Muscle of back (tissue), 11 donors: ENCODE measurements around the gene DGKD. TPM values are rescaled to one million over a fixed set of nuclear protein-coding genes. Genes with fewer than 3 reads are reported as not detected.
"Not testable (repeated sequence)": the region's sequence is repeated elsewhere in the genome, so short reads cannot be mapped to it uniquely, and the experiment has no call there.

ENCODE experiments used
- DNase-seq, 3 donors: peaks; one replicate each; pipeline versions ENCODE4 v3.0.0 to v3.0.0-alpha.2; 2013
- polyA plus RNA-seq, 10 donors: library from polyadenylated mRNA; unstranded; fragments of 120-200 nt; gene quantifications; one replicate each; pipeline ENCODE4 v1.2.1, GENCODE V29; 2013; ENCODE audit not compliant: insufficient read length in 10 of 10

DGKD gene
- polyA plus RNA-seq, 10 donors, result 19.5 to 35.6 (median 22.8) TPM

DNA sequence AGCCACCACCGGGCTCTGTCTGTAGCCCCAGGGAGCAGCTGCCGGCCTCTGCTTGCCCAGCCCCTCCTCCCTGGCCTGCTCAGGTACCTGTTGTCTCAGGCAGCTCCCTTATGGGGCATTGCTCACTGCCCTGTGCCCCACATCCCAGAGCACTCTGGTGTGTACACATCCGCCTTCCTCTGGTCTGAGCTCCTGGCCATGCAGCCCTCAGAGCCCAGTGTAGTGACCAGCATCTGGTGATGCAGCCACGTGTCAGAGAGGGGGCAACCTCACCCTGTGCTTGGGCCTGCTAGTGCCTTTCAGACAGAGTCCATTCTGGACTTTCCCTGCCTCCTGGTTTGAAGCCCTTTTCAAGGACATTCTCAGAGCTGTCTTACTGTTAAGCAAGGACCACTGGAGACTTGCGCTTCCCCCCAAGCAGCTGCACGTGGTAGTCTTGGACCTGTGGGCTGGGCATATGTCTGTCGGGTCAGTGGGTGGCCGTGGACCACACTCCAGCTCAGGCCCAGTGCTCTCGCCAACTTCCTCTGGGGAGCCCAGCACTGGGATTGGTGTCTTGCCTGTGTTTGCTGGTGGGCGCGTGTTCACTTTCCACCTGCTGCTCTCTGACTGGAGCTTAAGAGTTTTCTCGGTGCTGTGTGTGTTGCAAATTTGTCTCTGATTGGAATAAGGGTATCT is 30.7 kb downstream of the DGKD start:
- no peak for DNase-seq

DNA sequence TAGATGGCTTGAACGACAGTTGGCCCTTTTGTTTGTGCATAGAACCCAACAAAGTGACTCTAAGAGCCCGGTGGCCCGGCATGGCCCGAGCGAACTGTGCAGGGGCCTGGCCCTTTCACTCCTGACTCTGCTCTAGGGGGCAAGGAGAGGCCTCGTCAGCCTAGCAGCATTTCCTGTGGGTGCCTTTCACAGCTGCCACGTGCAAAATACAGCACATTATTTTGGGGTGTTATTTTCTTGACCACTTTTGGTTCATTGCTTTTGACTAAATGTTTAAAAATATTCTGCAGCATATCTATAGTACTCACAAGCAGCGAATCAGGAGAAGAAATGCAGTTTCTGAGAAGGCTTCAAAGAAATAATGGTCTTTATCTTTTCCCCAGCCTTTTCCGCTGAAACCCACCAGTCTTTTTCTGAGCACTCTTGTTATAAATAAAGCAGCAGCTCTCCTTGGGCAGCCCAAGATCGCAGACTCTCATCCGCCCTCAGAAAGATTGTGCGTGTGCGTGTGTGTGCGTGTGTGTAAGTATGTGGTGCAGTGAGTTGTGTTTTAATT is 31.3 kb downstream of the DGKD start:
- DNase-seq, result no peak

DNA sequence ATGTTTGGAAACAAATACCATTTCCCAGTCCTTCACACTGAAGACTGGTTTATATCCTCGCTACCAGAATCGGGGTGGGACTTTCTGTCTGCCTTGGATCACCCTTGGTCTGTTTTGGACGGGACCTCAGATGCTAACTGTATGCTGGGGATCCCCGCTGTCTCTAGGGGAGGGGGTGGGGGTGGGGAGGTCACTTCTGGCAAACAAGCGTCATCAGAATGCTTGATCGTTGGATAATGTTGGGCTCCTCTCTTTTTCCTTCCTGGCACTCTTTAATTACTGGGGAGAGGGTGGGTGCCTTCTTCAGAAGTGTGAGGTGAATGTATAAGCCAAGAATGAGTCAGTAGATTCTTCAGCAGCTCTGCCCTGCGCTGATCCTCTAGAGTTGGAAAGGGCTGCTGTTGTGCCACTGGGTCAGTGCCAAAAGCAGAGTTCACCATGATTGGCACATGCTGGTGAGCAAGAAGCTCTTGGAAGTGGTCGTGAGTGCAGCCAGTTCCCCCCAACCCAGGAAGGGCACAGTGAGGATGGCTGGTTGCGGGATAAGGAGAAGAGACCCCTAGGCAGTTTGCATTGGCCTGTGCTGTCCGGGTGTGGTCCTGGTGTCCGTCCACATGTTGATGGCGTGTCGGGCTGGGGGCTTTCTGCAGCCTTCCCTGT is 32.2 kb downstream of the DGKD start:
- peak in 1 of 3 donors; percentile 71 for DNase-seq

DNA sequence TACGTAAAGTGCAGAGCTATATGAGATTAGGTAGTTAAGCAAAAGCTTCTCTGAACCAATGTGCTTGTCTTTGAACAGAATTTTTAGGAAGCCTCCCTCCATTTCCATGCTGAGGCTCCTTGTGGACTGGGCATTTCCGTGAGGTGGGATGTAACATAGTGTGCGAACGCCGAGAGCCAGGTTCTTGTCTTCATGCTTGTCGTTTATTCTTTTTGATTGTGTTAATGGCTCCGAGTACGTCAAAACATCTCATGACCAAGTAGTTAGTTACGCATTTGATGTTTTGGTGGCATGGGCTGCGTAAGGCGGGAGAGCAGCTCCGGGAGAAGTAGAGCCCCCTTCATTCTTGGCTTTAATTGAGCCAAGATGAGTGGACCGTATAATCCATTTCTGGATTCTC is 32.9 kb downstream of the DGKD start:
- DNase-seq, result peak in 1 of 3 donors; percentile 18

DNA sequence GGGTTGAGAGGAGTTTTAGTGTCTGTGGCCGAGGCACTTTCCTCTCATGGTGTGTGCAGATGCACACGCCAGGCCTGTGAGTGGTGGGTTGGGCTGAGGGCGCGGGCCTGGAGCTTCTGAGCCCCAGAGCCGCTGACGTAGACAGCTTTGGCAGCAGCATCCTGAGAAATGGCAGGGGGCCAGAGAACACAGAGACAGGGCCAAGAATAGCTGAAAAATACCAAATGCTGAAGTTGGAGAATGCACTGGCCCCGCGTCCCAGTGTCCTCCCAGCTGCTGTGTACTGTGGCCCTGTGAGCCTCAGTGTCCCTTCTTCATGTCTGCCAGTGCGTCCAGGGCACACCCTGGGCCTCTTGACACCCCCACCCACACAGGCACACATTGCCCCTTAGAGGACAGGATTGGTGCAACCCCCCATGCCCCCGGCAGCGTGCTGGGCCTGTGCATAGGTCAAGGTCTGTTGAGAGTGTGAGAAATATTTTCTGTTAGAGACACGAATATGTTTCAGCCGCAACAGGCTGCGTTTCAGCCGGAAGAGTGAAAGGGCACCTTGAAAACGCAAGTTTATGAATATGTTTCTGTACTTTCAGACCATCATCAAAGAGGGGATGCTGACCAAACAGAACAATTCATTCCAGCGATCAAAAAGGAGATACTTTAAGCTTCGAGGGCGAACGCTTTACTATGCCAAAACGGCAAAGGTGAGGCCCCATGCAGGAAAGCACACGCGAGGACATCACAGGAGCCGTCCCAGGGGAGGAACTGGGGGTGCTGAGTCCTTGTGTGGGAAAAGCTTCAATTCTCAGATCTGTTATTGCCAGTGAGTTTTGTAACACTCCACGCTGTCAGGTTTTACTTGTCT is 33.6 kb downstream of the DGKD start:
- peak; percentile 95 to 98 (median 96) for DNase-seq

DNA sequence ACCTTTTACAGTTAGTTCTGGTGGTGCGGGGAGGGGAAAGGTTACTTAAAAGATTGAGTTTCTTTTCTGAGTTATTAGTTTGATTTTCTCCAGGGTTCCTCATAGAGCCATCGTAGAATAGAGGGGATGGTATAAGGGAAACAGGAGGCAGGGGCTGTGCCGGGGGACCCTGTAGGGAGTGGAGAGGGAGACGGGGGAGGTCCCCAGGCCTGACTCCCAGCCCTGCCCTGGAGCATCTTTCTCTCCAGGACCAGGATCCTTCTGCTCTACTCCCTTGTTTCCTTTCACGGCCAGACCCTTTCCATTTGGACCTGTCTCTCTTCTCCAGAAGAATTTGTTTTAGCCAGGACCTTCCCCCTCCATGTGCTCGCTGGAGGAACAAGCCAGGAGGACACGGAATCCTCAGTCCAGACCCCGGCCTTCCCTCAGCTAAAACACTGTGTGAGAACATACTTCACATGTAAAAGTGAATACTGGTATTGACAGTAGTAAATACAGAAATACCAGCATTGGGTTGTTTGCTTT is 35.4 kb downstream of the DGKD start:
- peak in 1 of 3 donors; percentile 42 for DNase-seq

DNA sequence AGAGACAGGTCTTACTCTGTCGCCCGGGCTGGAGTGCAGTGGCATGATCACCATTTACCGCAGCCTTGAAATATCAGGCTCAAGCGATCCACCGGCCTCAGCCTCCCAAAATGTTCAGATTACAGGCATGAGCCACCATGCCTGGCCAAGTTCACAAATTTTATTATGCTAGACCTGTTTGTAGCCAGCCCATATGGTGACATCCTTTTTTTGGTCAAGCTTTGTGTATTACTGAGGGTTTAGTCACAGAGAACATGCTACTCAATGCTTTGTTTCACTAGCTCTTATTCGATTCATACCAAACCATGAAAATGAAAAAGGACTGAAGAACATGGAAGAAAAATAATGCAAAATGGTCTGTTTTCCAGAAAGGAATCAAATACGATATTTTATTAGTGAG is 41.4 kb downstream of the DGKD start:
- DNase-seq, result no peak

DNA sequence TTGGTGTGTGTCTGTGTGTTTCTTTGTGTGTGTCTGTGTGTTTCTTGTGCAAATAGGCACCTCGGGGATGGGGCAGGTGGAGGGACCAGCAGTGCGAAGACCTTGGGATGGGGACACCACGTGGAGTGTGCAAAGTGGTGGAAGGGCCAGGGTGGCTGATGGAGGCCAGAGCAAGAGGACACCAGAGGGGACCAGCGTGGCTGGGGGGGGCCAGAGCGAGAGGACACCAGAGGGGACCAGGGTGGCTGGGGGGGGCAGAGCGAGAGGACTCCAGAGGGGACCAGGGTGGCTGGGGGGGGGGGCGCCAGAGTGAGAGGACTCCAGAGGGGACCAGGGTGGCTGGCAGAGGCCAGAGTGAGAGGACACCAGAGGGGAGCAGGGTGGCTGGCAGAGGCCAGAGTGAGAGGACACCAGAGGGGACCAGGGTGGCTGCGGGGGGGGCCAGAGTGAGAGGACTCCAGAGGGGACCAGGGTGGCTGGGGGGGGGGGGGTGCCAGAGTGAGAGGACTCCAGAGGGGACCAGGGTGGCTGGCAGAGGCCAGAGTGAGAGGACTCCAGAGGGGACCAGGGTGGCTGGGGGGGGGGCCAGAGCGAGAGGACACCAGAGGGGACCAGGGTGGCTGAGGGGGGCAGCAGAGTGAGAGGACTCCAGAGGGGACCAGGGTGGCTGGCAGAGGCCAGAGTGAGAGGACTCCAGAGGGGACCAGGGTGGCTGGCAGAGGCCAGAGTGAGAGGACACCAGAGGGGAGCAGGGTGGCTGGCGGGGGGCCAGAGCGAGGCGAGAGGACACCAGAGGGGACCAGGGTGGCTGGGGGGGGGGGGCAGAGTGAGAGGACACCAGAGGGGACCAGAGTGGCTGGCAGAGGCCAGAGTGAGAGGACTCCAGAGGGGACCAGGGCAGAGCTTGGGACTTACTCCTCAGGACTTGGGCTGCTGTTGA is 42.7 kb downstream of the DGKD start:
- not testable (repeated sequence) for DNase-seq

DNA sequence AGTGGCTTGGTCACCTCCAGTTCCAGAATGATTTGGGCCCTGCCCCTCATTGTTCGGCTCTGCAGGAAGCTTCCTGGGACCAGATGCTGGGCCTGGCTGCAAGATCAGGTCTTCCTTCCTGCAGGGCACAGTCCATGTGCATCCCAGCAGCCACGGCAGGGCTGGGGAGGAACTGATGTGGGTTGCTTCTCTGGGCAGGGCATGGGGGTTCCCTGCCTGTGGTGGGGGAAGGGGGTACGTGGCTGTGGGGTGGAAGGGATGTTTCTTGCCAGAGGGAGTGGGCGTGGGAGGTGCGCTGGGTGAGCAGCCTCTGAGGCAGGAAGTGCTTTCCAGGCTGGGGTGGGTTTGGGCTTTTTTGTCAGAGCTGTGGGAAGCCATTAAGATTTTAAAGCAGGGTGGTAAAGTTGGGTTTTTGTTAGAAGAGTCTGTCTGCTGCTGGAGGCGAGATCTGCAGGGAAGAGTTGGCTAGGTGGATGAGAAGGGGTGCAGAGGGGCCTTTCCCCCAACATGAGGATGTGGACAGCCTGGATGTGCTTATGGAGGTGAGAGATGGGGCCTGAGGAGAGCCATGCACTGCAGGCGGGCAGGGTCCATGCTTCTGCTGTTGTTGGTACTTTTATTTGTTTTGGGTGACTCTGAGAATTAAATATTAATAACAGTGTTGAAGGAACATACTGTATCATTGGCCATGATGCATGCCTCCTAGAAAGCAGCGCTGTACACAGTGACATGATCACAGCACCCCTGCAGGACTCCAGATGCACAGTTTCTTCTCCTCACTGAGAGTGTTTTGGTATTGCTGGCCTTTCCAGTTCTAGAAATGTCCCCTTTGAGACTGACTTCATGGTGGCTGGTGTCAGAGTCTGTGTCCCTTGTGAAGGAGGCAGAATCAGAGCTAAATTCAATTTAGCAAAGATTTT is 45.3 kb downstream of the DGKD start:
- no peak for DNase-seq

DNA sequence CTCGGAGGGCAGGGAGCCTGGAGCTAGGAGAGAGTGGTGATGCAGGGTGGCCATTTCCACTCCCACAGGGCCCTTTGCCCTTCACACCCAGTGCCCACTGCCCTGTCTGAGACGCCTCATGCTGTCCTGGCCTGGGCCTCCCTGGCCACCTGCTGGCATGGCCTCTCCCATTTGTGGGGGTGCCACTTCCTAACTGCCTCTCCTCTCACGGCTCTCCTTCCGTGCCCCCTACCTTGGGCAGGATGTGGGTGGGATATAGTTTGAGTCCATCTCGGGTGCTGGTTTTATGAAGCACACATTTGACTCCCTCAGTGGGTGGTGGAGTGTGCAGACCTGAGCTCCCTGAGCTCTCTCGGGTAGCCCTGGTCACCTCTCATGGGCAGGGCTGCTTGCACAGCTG is 46.0 kb downstream of the DGKD start:
- no peak for DNase-seq

DNA sequence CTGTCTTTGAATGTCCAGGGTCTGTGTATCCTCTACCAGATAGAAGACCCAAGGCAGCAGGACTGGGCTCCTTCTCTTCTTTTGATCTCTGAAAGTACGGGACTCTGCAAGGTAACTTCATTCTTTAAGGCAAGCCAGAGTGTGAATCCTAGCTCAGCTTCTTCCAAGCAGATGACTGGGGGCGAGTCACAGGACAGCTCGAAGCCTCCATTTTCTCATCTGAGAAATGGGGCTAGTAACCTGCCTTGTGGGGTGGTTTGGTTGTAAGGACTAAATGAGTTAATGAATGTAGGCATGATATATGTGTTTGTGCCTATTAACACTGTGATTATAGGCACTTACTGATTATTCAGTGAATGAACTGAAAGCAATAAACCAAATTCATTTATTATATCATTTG is 46.7 kb downstream of the DGKD start:
- no peak for DNase-seq

DNA sequence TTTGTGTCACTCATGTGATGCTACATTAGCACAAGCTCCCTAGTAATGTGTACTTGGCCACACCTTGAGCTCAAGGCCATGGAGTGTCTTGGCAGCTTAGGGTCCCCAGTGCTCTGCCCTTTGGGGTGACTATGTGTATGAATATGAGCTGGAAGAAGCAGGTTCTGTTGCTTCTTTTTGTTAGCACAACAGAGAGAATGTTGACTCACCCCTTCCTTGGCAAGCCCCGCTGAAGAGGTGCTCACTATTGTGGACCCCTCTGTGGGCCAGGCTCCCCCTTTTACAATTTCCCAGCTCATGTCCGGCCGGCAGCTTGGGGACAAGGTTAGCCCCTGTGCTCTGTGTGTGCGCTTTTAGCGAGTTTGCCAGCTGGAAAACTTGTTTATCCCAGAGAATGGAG is 48.1 kb downstream of the DGKD start:
- DNase-seq, result no peak

DNA sequence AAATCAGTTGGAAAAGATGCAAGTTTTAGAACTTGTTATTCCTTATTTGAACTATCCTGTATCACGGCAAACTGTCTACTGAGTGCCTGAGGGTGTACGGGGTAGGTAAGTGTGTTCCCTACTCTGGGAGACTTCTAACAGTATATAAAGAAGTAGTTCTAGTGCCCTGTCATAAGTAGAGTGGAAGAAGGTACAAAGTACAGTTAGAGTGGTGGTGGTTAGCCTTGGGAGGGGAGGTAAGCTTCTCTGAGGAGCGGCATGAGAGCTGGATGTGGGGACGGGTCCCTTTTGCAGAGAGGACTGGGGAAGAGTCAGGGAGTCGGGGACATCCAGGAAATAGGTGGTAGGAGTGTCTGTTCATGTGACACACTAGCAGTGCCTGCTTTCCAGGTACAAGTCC is 48.5 kb downstream of the DGKD start:
- DNase-seq, result no peak

DNA sequence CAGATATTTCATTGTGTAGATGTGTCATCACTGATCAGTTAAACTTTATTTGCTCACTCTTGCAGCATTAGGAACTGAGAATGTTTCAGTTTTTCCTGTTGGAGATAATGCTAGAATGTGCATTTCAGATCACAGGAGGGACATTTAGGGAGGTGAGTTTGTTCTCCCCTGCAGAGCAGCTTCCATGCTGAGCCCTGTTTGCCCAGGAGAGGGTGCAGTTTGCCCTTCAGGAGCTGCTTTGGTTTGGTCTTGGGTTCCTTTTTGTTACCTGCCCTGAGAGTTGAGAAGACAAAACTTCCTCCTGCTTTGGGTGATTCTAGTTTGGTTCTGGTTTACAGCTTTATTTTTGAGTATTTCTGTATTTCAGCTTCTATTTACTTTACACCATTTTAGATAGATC is 49.9 kb downstream of the DGKD start:
- DNase-seq, result no peak

DNA sequence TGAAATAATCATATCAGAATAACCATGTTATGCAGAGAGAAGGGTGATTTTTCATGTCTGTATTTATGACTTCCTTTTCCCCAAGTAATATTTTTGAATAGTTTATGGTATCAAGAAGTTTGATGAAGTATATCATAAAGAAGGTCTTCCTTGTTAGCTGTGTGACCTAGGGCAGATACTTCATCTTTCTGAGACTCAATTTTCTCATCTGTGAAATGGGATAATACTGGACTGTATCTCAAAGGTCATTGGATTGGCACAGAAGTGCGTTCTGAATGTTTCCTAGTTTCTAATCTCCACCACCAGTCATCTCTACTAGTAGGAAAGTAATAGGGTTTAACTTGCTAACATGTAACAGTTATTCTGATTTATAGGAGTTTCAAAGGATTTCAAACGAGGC is 52.6 kb downstream of the DGKD start:
- no peak for DNase-seq

DNA sequence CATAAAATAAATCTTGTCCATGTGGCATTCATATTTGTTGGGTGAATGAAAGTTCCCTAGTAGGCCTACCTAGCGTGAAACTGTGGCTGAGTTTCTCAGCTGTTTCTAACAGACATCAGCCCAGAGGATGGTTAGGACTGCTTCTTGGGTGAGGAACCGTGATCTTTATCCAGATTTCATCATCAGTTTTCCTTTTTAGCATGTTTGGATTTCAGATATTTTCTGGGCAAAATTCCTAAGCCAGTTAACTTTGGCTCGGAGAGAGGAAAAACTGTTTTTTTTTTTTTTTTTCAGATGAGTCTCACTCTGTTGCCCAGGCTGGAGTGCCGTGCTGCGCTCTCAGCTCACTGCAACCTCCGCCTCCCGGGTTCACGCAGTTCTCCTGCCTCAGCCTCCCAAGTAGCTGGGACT is 53.5 kb downstream of the DGKD start:
- DNase-seq, result peak in 2 of 3 donors; percentile 67 to 75

DNA sequence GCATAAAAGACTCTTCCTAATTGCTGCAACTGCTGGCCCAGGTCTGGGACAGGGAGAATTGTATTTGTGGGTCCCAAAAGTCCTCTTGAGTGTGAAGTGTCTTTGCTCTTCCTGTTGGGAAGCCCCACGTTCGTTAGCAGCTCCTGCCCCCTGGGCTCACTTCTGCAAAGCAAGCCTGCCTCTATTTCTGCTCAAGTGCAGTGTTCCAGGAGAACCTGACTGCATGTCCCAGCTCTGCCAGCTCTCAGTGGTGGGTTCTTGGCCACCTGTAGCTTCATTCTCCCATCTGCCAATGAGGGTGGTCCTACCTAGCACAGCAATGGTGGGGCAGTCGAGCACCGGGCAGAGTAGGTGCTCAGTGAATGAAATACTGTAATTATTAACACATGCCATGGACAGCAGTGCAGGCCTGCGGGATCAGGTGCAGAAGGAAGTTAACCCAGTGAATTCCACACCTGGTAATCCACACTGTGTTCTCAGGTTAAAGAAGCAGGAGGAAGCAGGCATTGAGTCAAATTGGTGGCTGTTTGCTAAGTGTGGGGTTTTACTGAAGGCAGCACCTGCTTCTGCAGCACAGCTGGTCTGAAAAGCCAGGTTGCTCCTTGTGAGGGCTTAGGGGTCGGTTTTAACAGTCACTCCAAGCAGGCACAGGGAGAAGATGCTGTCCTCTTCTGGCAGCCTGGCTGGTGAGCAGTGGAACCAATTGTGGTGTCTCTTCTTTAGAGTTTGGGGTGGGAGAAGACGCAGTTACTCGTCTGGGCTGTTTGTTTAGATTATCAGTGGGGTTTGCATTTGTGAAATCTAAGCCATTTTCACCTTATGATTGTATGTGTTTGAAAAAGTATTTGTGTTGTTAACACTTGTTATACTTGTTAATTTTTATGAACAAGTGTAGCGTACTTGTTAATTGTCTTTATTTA is 54.3 kb downstream of the DGKD start:
- no peak for DNase-seq

DNA sequence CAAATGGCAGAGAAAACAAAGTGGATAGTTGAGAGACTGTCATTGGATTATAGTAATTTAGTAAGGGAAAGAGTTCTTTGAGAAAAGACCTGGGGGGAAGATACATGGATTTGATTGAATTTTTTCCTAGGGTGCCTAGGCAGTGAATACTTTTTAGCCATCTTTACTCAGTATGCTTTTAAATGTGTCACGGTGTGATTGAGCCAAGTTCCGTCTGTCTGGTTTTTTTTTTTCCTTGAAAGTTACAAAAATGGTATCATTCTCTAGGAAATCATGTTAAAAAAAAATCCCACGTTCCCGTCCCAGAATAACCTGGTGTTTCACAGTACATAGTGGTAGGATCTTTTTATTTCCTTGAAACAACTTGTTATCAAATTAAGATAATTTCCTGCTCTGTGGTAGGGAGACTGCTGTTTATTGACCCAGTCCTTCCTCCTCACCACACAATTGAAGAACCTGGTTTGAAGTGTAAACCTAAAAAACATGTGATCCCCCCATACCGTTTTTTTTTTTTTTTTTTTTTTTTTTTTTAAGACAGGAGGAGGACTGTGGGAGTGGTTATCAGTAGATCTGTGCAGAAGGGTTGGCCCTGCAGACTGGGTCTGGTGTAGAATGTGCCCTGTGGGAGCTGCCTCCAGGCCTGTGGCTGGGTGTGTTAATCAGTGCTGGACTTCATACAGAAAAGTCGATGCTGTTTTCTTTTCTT is 55.1 kb downstream of the DGKD start:
- no peak for DNase-seq
